ENCODE results near the gene MEI4. TPM values are rescaled to one million over a fixed set of nuclear protein-coding genes. Genes with fewer than 3 reads are reported as not detected.

The MEI4 gene
- total RNA-seq, 4 donors from 2014 or later: 0.48 TPM; not detected in 3

DNA sequence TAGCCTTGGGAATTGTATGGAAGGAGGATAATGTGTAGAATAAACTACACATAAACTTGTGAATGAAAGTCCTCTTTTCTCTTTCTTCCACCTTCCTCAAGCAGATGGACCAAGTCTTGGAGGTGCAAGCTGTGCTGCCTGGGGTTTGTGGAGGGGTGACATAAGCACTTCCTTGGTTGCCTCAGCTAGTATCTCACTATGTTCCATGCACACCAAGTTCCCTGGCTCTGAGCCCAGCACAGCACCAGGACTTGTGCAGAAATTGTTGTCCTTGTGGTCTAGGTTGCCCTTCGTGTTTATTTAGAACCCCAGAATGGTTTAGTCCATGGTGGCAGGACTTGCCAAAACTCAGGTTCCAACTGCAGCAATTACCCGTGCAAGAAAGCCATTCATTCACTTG lies 110.3 kb downstream of the MEI4 start:
- no peak for DNase-seq (ENCODE audit: low spot score in 2 of 2)
- 88% methylated on average over 2 of the region's 2 CpGs for WGBS

DNA sequence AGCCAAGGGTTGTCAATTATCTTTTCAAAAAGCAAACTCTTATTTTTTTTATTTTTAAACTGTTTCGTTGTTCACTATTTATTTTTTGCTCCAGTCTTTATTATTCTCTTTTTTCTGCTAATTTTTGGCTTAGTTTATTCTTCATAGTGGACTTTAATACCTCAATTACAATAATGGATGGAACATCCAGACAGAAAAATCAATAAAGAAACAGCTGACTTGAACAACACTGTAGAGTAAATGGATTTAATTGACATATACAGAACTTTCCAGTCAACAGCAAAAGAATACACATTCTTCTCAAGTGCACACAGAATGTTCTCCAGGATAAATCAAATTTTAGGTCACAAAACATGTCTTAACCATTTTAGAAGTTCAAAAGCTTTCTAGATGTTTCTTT lies 111.5 kb downstream of the MEI4 start:
- Histone ChIP-seq H3K27ac (no peak overlapping the region), H3K27me3 (no peaks in the 10 kb centered on the region), H3K9me3 (no peaks in the 10 kb centered on the region), H3K4me3 (no peak overlapping the region), H3K4me1 (no peaks in the 10 kb centered on the region), H3K36me3 (no peaks in the 10 kb centered on the region)
- TF ChIP-seq, protein P1, sequence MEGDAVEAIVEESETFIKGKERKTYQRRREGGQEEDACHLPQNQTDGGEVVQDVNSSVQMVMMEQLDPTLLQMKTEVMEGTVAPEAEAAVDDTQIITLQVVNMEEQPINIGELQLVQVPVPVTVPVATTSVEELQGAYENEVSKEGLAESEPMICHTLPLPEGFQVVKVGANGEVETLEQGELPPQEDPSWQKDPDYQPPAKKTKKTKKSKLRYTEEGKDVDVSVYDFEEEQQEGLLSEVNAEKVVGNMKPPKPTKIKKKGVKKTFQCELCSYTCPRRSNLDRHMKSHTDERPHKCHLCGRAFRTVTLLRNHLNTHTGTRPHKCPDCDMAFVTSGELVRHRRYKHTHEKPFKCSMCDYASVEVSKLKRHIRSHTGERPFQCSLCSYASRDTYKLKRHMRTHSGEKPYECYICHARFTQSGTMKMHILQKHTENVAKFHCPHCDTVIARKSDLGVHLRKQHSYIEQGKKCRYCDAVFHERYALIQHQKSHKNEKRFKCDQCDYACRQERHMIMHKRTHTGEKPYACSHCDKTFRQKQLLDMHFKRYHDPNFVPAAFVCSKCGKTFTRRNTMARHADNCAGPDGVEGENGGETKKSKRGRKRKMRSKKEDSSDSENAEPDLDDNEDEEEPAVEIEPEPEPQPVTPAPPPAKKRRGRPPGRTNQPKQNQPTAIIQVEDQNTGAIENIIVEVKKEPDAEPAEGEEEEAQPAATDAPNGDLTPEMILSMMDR (IDR thresholded peaks at IDR 0.05): no peak
- TF ChIP-seq POLR2A (IDR thresholded peaks at IDR 0.05) (no peak), EP300 (IDR thresholded peaks at IDR 0.05) (no peak), POLR2AphosphoS5 (IDR thresholded peaks at IDR 0.05) (no peak)
- 97% methylated on average over 1 of the region's 1 CpG for WGBS
- DNase-seq (ENCODE audit: low spot score in 2 of 2): no peak

More for the DNA sequence above, 110.3 kb downstream of the MEI4 start:
- H3K27ac ChIP-seq: no peak overlapping the region
- no peaks in the 10 kb centered on the region for H3K27me3 ChIP-seq
- no peaks in the 10 kb centered on the region for H3K36me3 ChIP-seq
- no peaks in the 10 kb centered on the region for H3K4me1 ChIP-seq
- no peaks in the 10 kb centered on the region for H3K9me3 ChIP-seq
- TF ChIP-seq POLR2AphosphoS5 (IDR thresholded peaks at IDR 0.05): no peak
- no peak for TF ChIP-seq EP300 (IDR thresholded peaks at IDR 0.05)
- TF ChIP-seq, protein P1 (IDR thresholded peaks at IDR 0.05): no peak
- TF ChIP-seq POLR2A (IDR thresholded peaks at IDR 0.05): no peak
- H3K4me3 ChIP-seq: no peak overlapping the region

DNA sequence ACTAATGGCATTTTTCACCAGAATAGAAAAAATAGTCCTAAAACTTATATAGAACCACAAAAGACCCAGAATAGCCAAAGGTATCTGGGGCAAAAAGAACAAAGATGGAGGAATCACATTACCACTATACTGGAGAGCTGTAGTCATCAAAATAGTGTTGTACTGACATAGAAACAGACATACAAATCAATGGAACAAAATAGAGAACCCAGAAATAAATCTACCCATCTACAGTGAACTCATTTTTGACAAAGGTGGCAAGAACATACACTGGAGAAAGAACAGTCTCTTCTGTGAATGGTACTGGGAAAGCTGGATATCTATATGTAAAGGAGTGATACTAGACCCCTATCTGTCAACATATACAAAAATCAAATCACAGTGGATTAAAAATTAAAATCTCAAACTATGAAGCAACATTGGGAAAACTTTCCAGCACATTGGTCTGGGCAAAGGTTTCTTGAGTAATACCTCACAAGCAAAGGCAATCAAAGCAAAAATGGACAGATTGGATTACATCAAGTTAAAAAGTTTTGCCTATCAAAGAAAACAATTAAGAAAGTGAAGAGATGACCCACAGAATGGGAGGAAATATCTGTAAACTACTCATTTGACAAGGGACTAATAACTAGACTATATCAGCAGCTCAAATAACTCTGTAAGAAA lies 120.5 kb downstream of the MEI4 start:
- no peaks in the 10 kb centered on the region for H3K36me3 ChIP-seq
- H3K27ac ChIP-seq: no peak overlapping the region
- H3K4me1 ChIP-seq: no peaks in the 10 kb centered on the region
- no peaks in the 10 kb centered on the region for H3K9me3 ChIP-seq
- no peak overlapping the region for H3K4me3 ChIP-seq
- H3K27me3 ChIP-seq: no peaks in the 10 kb centered on the region
- DNase-seq (ENCODE audit: low spot score in 2 of 2): no peak
- TF ChIP-seq POLR2A (IDR thresholded peaks at IDR 0.05) (no peak), POLR2AphosphoS5 (IDR thresholded peaks at IDR 0.05) (no peak), EP300 (IDR thresholded peaks at IDR 0.05) (no peak)
- TF ChIP-seq, protein P1 (IDR thresholded peaks at IDR 0.05): no peak

DNA sequence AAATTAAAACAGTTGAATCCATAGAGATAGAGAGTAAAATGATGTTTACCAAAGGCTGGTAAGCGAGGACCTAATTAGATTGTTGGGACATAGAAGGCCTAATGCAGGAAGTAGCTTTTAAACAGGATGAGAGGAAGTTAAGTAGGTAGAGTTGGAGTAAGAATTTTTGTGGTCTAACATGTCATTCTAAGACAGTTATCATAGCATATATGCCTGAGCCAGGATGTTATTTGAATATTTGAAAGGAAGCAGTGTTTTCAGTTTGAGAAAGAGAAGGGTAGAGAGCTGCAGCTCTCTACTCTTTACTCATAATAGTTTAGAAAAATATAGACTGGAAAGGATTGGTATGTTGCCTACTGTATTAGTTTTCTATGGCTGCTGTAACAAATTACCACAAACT lies 121.6 kb downstream of the MEI4 start:
- Histone ChIP-seq H3K4me3 (no peak overlapping the region), H3K27me3 (no peaks in the 10 kb centered on the region), H3K36me3 (no peaks in the 10 kb centered on the region), H3K9me3 (no peaks in the 10 kb centered on the region), H3K4me1 (no peaks in the 10 kb centered on the region), H3K27ac (no peak overlapping the region)
- no peak for DNase-seq (ENCODE audit: low spot score in 2 of 2)
- WGBS: 78% methylated on average over 1 of the region's 1 CpG
- TF ChIP-seq EP300 (IDR thresholded peaks at IDR 0.05): no peak
- TF ChIP-seq, protein P1 (IDR thresholded peaks at IDR 0.05): no peak
- no peak for TF ChIP-seq POLR2AphosphoS5 (IDR thresholded peaks at IDR 0.05)
- TF ChIP-seq POLR2A (IDR thresholded peaks at IDR 0.05): no peak

DNA sequence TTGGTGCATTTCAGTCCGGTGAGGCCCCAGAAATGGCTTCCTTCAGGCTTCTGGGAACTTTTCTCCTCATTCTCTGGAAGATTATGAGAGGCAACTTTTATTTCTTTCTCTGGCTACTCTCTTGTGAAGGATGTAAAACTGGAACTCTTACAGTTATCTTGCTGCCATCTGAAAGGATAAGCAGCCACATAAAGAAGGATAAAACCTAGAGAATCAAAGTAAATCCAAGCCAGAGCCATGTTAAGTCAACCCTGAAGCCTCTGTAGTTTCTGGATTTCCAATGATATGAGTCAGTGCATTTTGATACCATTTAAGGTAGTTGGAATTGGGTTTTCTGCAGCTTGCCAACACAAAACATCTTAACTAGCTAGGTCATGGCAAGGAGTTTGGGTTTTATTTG lies 123.6 kb downstream of the MEI4 start:
- Histone ChIP-seq H3K27me3 (no peaks in the 10 kb centered on the region), H3K4me3 (no peak overlapping the region), H3K36me3 (no peaks in the 10 kb centered on the region), H3K9me3 (no peaks in the 10 kb centered on the region), H3K27ac (no peak overlapping the region), H3K4me1 (no peaks in the 10 kb centered on the region)
- TF ChIP-seq, protein P1 (IDR thresholded peaks at IDR 0.05): no peak
- TF ChIP-seq POLR2AphosphoS5 (IDR thresholded peaks at IDR 0.05) (no peak), POLR2A (IDR thresholded peaks at IDR 0.05) (no peak), EP300 (IDR thresholded peaks at IDR 0.05) (no peak)
- no peak for DNase-seq (ENCODE audit: low spot score in 2 of 2)
- WGBS: 91% methylated on average over 1 of the region's 1 CpG
